Erythroblast (primary cell): ENCODE data around the gene PDZD8.

ENCODE experiments used
- GATA1 ChIP-seq: IDR thresholded peaks from 2 replicates; pipeline ENCODE4 v1.6.1; 2011; ENCODE audit warnings: low read depth, mild to moderate bottlenecking, control low read depth, low read length, moderate library complexity
- POLR2A ChIP-seq: IDR thresholded peaks from 2 replicates; pipeline ENCODE4 v1.6.1; 2011; ENCODE audit warnings: mild to moderate bottlenecking, low read length

GRCh38 chr10:117312430-117312829, 62.8 kb downstream of the PDZD8 start:
- TF ChIP-seq POLR2A, result no peak
- TF ChIP-seq GATA1, result no peak
